ENCODE results near the gene SMPD3.

The SMPD3 gene

GRCh38 chr16:68400083-68400923 lies 48.0 kb downstream of the SMPD3 start:
- H3K4me1 Mint-ChIP-seq (ENCODE audit: low read depth): peaks cover 15% of the 10 kb centered on the region
- H3K27ac Mint-ChIP-seq: no peak overlapping the region
- peaks cover 23% of the 10 kb centered on the region for H3K27me3 Mint-ChIP-seq (ENCODE audit: low read depth)
- no peak for DNase-seq (ENCODE audit: low spot score)
- no peak overlapping the region for H3K4me3 Mint-ChIP-seq
- no peaks in the 10 kb centered on the region for H3K9me3 Mint-ChIP-seq
- no peaks in the 10 kb centered on the region for H3K36me3 Mint-ChIP-seq (ENCODE audit: low read depth)

- DNase-seq (ENCODE audit: low spot score): no peak
- Mint-ChIP-seq H3K4me1 (ENCODE audit: low read depth) (peaks cover 15% of the 10 kb centered on the region), H3K4me3 (no peak overlapping the region), H3K27ac (no peak overlapping the region), H3K9me3 (no peaks in the 10 kb centered on the region), H3K27me3 (ENCODE audit: low read depth) (peaks cover 21% of the 10 kb centered on the region), H3K36me3 (ENCODE audit: low read depth) (no peaks in the 10 kb centered on the region)
These were observed 48.9 kb downstream of the SMPD3 start for GRCh38 chr16:68399456-68399855.

GRCh38 chr16:68397710-68398201 lies 50.6 kb downstream of the SMPD3 start:
- Mint-ChIP-seq H3K4me3 (no peak overlapping the region), H3K9me3 (no peaks in the 10 kb centered on the region), H3K4me1 (ENCODE audit: low read depth) (peaks cover 15% of the 10 kb centered on the region), H3K27me3 (ENCODE audit: low read depth) (peaks cover 26% of the 10 kb centered on the region), H3K36me3 (ENCODE audit: low read depth) (no peaks in the 10 kb centered on the region), H3K27ac (no peak overlapping the region)
- no peak for DNase-seq (ENCODE audit: low spot score)

GRCh38 chr16:68396481-68396880 lies 51.8 kb downstream of the SMPD3 start:
- H3K27me3 Mint-ChIP-seq (ENCODE audit: low read depth): peaks cover 25% of the 10 kb centered on the region
- H3K9me3 Mint-ChIP-seq: no peaks in the 10 kb centered on the region
- no peak for DNase-seq (ENCODE audit: low spot score)
- H3K36me3 Mint-ChIP-seq (ENCODE audit: low read depth): no peaks in the 10 kb centered on the region
- H3K27ac Mint-ChIP-seq: no peak overlapping the region
- H3K4me1 Mint-ChIP-seq (ENCODE audit: low read depth): peaks cover 15% of the 10 kb centered on the region
- no peak overlapping the region for H3K4me3 Mint-ChIP-seq

- Mint-ChIP-seq H3K36me3 (ENCODE audit: low read depth) (no peaks in the 10 kb centered on the region), H3K4me1 (ENCODE audit: low read depth) (peaks cover 10% of the 10 kb centered on the region), H3K27ac (no peak overlapping the region), H3K4me3 (no peak overlapping the region), H3K27me3 (ENCODE audit: low read depth) (peaks cover 32% of the 10 kb centered on the region), H3K9me3 (no peaks in the 10 kb centered on the region)
- no peak for DNase-seq (ENCODE audit: low spot score)
These were observed 52.5 kb downstream of the SMPD3 start for GRCh38 chr16:68395815-68396214.

- Mint-ChIP-seq H3K27ac (no peak overlapping the region), H3K9me3 (no peaks in the 10 kb centered on the region), H3K36me3 (ENCODE audit: low read depth) (no peaks in the 10 kb centered on the region)
These were observed 53.0 kb downstream of the SMPD3 start for GRCh38 chr16:68395167-68395786.

GRCh38 chr16:68393333-68393732 lies 55.0 kb downstream of the SMPD3 start:
- H3K36me3 Mint-ChIP-seq (ENCODE audit: low read depth): no peaks in the 10 kb centered on the region
- H3K27me3 Mint-ChIP-seq (ENCODE audit: low read depth): peaks cover 32% of the 10 kb centered on the region
- H3K27ac Mint-ChIP-seq: no peak overlapping the region
- no peaks in the 10 kb centered on the region for H3K9me3 Mint-ChIP-seq
- H3K4me1 Mint-ChIP-seq (ENCODE audit: low read depth): peaks cover 9% of the 10 kb centered on the region
- DNase-seq (ENCODE audit: low spot score): no peak
- no peak overlapping the region for H3K4me3 Mint-ChIP-seq

More at GRCh38 chr16:68395167-68395786, 53.0 kb downstream of the SMPD3 start:
- Mint-ChIP-seq H3K4me1 (ENCODE audit: low read depth) (peaks cover 9% of the 10 kb centered on the region), H3K4me3 (no peak overlapping the region), H3K27me3 (ENCODE audit: low read depth) (peaks cover 32% of the 10 kb centered on the region)
- DNase-seq (ENCODE audit: low spot score): no peak

GRCh38 chr16:68389750-68390371 lies 58.4 kb downstream of the SMPD3 start:
- no peaks in the 10 kb centered on the region for H3K36me3 Mint-ChIP-seq (ENCODE audit: low read depth)
- peaks cover 27% of the 10 kb centered on the region for H3K27me3 Mint-ChIP-seq (ENCODE audit: low read depth)
- no peaks in the 10 kb centered on the region for H3K9me3 Mint-ChIP-seq
- no peak overlapping the region for H3K27ac Mint-ChIP-seq
- H3K4me1 Mint-ChIP-seq (ENCODE audit: low read depth): no peaks in the 10 kb centered on the region
- no peak overlapping the region for H3K4me3 Mint-ChIP-seq
- DNase-seq (ENCODE audit: low spot score): no peak

- Mint-ChIP-seq H3K9me3 (no peaks in the 10 kb centered on the region), H3K27me3 (ENCODE audit: low read depth) (peaks cover 24% of the 10 kb centered on the region), H3K4me1 (ENCODE audit: low read depth) (peaks cover 4% of the 10 kb centered on the region), H3K36me3 (ENCODE audit: low read depth) (no peaks in the 10 kb centered on the region), H3K4me3 (no peak overlapping the region), H3K27ac (no peak overlapping the region)
- DNase-seq (ENCODE audit: low spot score): no peak
These were observed 59.3 kb downstream of the SMPD3 start for GRCh38 chr16:68389006-68389405.

GRCh38 chr16:68388124-68388523 lies 60.2 kb downstream of the SMPD3 start:
- H3K27ac Mint-ChIP-seq: no peak overlapping the region
- H3K27me3 Mint-ChIP-seq (ENCODE audit: low read depth): peaks cover 26% of the 10 kb centered on the region
- no peak overlapping the region for H3K4me3 Mint-ChIP-seq
- no peak for DNase-seq (ENCODE audit: low spot score)
- no peaks in the 10 kb centered on the region for H3K36me3 Mint-ChIP-seq (ENCODE audit: low read depth)
- no peaks in the 10 kb centered on the region for H3K9me3 Mint-ChIP-seq
- peaks cover 4% of the 10 kb centered on the region for H3K4me1 Mint-ChIP-seq (ENCODE audit: low read depth)

- DNase-seq (ENCODE audit: low spot score): no peak
- H3K9me3 Mint-ChIP-seq: no peaks in the 10 kb centered on the region
- no peak overlapping the region for H3K4me3 Mint-ChIP-seq
These were observed 61.0 kb downstream of the SMPD3 start for GRCh38 chr16:68387301-68387700.

GRCh38 chr16:68386628-68387027 lies 61.7 kb downstream of the SMPD3 start:
- Mint-ChIP-seq H3K4me1 (ENCODE audit: low read depth) (peaks cover 4% of the 10 kb centered on the region), H3K9me3 (no peaks in the 10 kb centered on the region), H3K4me3 (no peak overlapping the region), H3K27me3 (ENCODE audit: low read depth) (peaks cover 30% of the 10 kb centered on the region), H3K36me3 (ENCODE audit: low read depth) (no peaks in the 10 kb centered on the region), H3K27ac (no peak overlapping the region)
- DNase-seq (ENCODE audit: low spot score): no peak

More at GRCh38 chr16:68387301-68387700, 61.0 kb downstream of the SMPD3 start:
- Mint-ChIP-seq H3K27me3 (ENCODE audit: low read depth) (peaks cover 27% of the 10 kb centered on the region), H3K36me3 (ENCODE audit: low read depth) (no peaks in the 10 kb centered on the region), H3K4me1 (ENCODE audit: low read depth) (peaks cover 4% of the 10 kb centered on the region), H3K27ac (no peak overlapping the region)

GRCh38 chr16:68385371-68385770 lies 62.9 kb downstream of the SMPD3 start:
- H3K36me3 Mint-ChIP-seq (ENCODE audit: low read depth): no peaks in the 10 kb centered on the region
- peaks cover 24% of the 10 kb centered on the region for H3K27me3 Mint-ChIP-seq (ENCODE audit: low read depth)
- no peak overlapping the region for H3K27ac Mint-ChIP-seq
- peaks cover 7% of the 10 kb centered on the region for H3K4me1 Mint-ChIP-seq (ENCODE audit: low read depth)
- no peak for DNase-seq (ENCODE audit: low spot score)
- no peaks in the 10 kb centered on the region for H3K9me3 Mint-ChIP-seq
- H3K4me3 Mint-ChIP-seq: no peak overlapping the region

All from T-helper 2 cell treated with Interferon-gamma antibody and Interleukin-4, amounts not matched to agents 5 μg/mL and 100 μg/mL, for 36 hours (primary cell).